Stimulated activated CD4-positive, alpha-beta T cell treated with anti-CD3 and anti-CD28 coated beads, Interleukin-4, amount 100 ng/mL, for 48 hours (primary cell): ENCODE measurements around the gene BSG.
"Not testable (repeated sequence)": the region's sequence is repeated elsewhere in the genome, so short reads cannot be mapped to it uniquely, and the experiment has no call there.

Experiments
- DNase-seq, 2 donors: peaks; one replicate each; pipeline ENCODE4 v3.0.0-alpha.2; 2020; ENCODE audit warnings: low read depth in 2 of 2

BSG gene

GRCh38 chr19:588093-588740 is 15.8 kb downstream of the BSG start:
- DNase-seq = peak; percentile 64 to 69

- no peak for DNase-seq
Measured at GRCh38 chr19:588741-589692, 16.6 kb downstream of the BSG start.

- no peak for DNase-seq
Measured at GRCh38 chr19:589693-590395, 17.4 kb downstream of the BSG start, which contains the start of gene HCN2. HCN2 (plus strand) TSS chr19:589881; CDS start chr19:589946, 65 bp downstream.

GRCh38 chr19:590396-590745 is 18.0 kb downstream of the BSG start:
- no peak for DNase-seq

GRCh38 chr19:590750-591098 is 18.3 kb downstream of the BSG start:
- DNase-seq = no peak

GRCh38 chr19:591099-591958 is 18.9 kb downstream of the BSG start:
- no peak for DNase-seq

- DNase-seq = no peak
Measured at GRCh38 chr19:592101-592500, 19.7 kb downstream of the BSG start.

- no peak for DNase-seq
Measured at GRCh38 chr19:593055-593454, 20.7 kb downstream of the BSG start.

GRCh38 chr19:593505-593904 is 21.1 kb downstream of the BSG start:
- no peak for DNase-seq

- no peak for DNase-seq
Measured at GRCh38 chr19:594265-594870, 22.0 kb downstream of the BSG start.

GRCh38 chr19:595326-596262 is 23.2 kb downstream of the BSG start:
- DNase-seq = no peak

- no peak for DNase-seq
Measured at GRCh38 chr19:596263-596655, 23.9 kb downstream of the BSG start.

GRCh38 chr19:597406-598315 is 25.3 kb downstream of the BSG start:
- DNase-seq = no peak

GRCh38 chr19:601310-601709 is 28.9 kb downstream of the BSG start:
- DNase-seq = no peak

GRCh38 chr19:601790-602189 is 29.4 kb downstream of the BSG start:
- no peak for DNase-seq

GRCh38 chr19:602391-603301 is 30.2 kb downstream of the BSG start:
- DNase-seq = no peak

GRCh38 chr19:603302-603639 is 30.9 kb downstream of the BSG start:
- not testable (repeated sequence) for DNase-seq

GRCh38 chr19:603779-604178 is 31.4 kb downstream of the BSG start:
- not testable (repeated sequence) for DNase-seq
